ENCODE measurements around the gene MPZL3. TPM values are rescaled to one million over a fixed set of nuclear protein-coding genes. Genes with fewer than 3 reads are reported as not detected.

MPZL3 gene
- total RNA-seq, 1 experiment from 2014 or later: 16.8 TPM

- Histone ChIP-seq H3K4me3 (no peak overlapping the region), H3F3A (ENCODE audit: insufficient read depth, low read depth) (peaks cover 14% of the 10 kb centered on the region; the same call in 1 of the 2 replicates), H3K79me2 (ENCODE audit: low read depth) (no peaks in the 10 kb centered on the region), H3K9me2 (ENCODE audit: insufficient read depth) (no peaks in the 10 kb centered on the region; the same call in 1 of the 2 replicates), H3K27me3 (ENCODE audit: insufficient read depth, low read depth) (no peaks in the 10 kb centered on the region), H3K9me3 (ENCODE audit: insufficient read depth, low read depth) (no peaks in the 10 kb centered on the region), H3K4me1 (replicated peaks; ENCODE audit: insufficient read depth) (peaks cover 24% of the 10 kb centered on the region), H3K27ac (no peak overlapping the region), H3K36me3 (ENCODE audit: low read depth) (no peaks in the 10 kb centered on the region), H3K4me2 (no peak overlapping the region), H2AFZ (no peak overlapping the region), H4K20me1 (ENCODE audit: insufficient read depth) (no peaks in the 10 kb centered on the region)
- no TSS peak for BruUV-seq (replicated peaks)
- intact Hi-C loops (cut with micrococcal nuclease; ENCODE audit: unreplicated experiment): no loop called here
- no peak for DNase-seq
- ChIA-PET POLR2A (ENCODE audit: unreplicated experiment) (interaction anchor here (0.6 kb wide), 1 partner anchor 242 kb away, joined by 3 read pairs; no protein-coding TSS in a partner anchor), CTCF (interaction anchor here (0.7 kb wide), 1 partner anchor 21 kb away, joined by 3 read pairs; no protein-coding TSS in a partner anchor)
- no peak for TF ChIP-seq EZH2 (IDR thresholded peaks at IDR 0.05; ENCODE audit: low read depth)
- TF ChIP-seq CTCF (conservative IDR thresholded peaks at IDR 0.05): no peak
These were observed 31.0 kb upstream of the MPZL3 start for GRCh38 chr11:118283037-118283636.

GRCh38 chr11:118282606-118283005 lies 30.4 kb upstream of the MPZL3 start:
- Histone ChIP-seq H3K4me2 (no peak overlapping the region), H3K9me2 (ENCODE audit: insufficient read depth) (no peaks in the 10 kb centered on the region; the same call in 1 of the 2 replicates), H3K36me3 (ENCODE audit: low read depth) (no peaks in the 10 kb centered on the region), H3K4me1 (replicated peaks; ENCODE audit: insufficient read depth) (peaks cover 24% of the 10 kb centered on the region), H3K4me3 (no peak overlapping the region), H2AFZ (no peak overlapping the region), H3K79me2 (ENCODE audit: low read depth) (no peaks in the 10 kb centered on the region), H4K20me1 (ENCODE audit: insufficient read depth) (no peaks in the 10 kb centered on the region), H3K27me3 (ENCODE audit: insufficient read depth, low read depth) (no peaks in the 10 kb centered on the region), H3F3A (ENCODE audit: insufficient read depth, low read depth) (peaks cover 16% of the 10 kb centered on the region), H3K27ac (no peak overlapping the region), H3K9me3 (ENCODE audit: insufficient read depth, low read depth) (no peaks in the 10 kb centered on the region)
- DNase-seq: no peak
- intact Hi-C loops (cut with micrococcal nuclease; ENCODE audit: unreplicated experiment): no loop called here
- TF ChIP-seq EZH2 (IDR thresholded peaks at IDR 0.05; ENCODE audit: low read depth): no peak
- no peak for TF ChIP-seq CTCF (conservative IDR thresholded peaks at IDR 0.05)
- ChIA-PET POLR2A (ENCODE audit: unreplicated experiment) (no interaction called here), CTCF (no interaction called here)
- BruUV-seq (replicated peaks): no TSS peak

GRCh38 chr11:118281284-118281683 lies 29.1 kb upstream of the MPZL3 start:
- Histone ChIP-seq H3K4me3 (no peak overlapping the region), H3K9me3 (ENCODE audit: insufficient read depth, low read depth) (no peaks in the 10 kb centered on the region), H3K79me2 (ENCODE audit: low read depth) (no peaks in the 10 kb centered on the region), H3F3A (ENCODE audit: insufficient read depth, low read depth) (peaks cover 17% of the 10 kb centered on the region), H3K4me1 (replicated peaks; ENCODE audit: insufficient read depth) (peaks cover 24% of the 10 kb centered on the region), H4K20me1 (ENCODE audit: insufficient read depth) (no peaks in the 10 kb centered on the region), H3K36me3 (ENCODE audit: low read depth) (no peaks in the 10 kb centered on the region), H2AFZ (no peak overlapping the region), H3K9me2 (ENCODE audit: insufficient read depth) (no peaks in the 10 kb centered on the region; the same call in 1 of the 2 replicates), H3K4me2 (no peak overlapping the region), H3K27ac (no peak overlapping the region), H3K27me3 (ENCODE audit: insufficient read depth, low read depth) (no peaks in the 10 kb centered on the region)
- intact Hi-C loops (cut with micrococcal nuclease; ENCODE audit: unreplicated experiment): no loop called here
- ChIA-PET POLR2A (ENCODE audit: unreplicated experiment) (interaction anchor here (0.6 kb wide), 1 partner anchor 16 kb away, joined by 3 read pairs; no protein-coding TSS in a partner anchor), CTCF (no interaction called here)
- TF ChIP-seq EZH2 (IDR thresholded peaks at IDR 0.05; ENCODE audit: low read depth): no peak
- TF ChIP-seq CTCF (conservative IDR thresholded peaks at IDR 0.05): no peak
- no peak for DNase-seq
- no TSS peak for BruUV-seq (replicated peaks)

All from PC-9 (cell line).